C4-2B (cell line): ENCODE results near the gene PPP1R1B.

ENCODE experiments used
- H3K27ac ChIP-seq: fragments of 450-650 bp; 2 replicates; pipeline ENCODE4 v1.5.1; 2017
- ZFX ChIP-seq: fragments of 450-650 bp; IDR thresholded peaks from 2 replicates; pipeline ENCODE4 v1.6.1; 2017
- TF ChIP-seq, protein P1 (sequence below): fragments of 450-650 bp; conservative IDR thresholded peaks from 2 replicates; pipeline ENCODE4 v1.5.1; 2017; ENCODE audit warnings: mild to moderate bottlenecking

Gene PPP1R1B

DNA sequence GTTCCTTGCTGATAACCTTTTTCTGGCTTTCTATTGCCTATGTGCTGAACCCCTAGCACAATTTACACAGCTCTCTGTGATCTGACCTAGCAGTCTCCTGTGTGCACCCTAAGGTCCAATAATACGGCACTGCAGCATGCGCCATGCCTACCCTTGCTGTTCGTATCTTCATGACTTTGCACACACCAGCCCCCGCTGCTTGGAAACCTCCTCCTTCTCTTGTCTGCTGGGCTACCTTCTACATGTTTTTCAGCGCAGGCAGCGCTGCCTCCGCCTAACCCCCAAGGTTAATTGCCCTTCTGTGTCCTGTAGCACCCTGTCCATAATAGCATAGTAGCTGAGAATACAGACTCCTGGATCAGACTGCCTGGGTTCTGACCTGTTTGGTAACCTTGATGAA is 11.6 kb downstream of the PPP1R1B start:
- no peak overlapping the region for H3K27ac ChIP-seq
- TF ChIP-seq ZFX: no peak
- TF ChIP-seq, protein P1, sequence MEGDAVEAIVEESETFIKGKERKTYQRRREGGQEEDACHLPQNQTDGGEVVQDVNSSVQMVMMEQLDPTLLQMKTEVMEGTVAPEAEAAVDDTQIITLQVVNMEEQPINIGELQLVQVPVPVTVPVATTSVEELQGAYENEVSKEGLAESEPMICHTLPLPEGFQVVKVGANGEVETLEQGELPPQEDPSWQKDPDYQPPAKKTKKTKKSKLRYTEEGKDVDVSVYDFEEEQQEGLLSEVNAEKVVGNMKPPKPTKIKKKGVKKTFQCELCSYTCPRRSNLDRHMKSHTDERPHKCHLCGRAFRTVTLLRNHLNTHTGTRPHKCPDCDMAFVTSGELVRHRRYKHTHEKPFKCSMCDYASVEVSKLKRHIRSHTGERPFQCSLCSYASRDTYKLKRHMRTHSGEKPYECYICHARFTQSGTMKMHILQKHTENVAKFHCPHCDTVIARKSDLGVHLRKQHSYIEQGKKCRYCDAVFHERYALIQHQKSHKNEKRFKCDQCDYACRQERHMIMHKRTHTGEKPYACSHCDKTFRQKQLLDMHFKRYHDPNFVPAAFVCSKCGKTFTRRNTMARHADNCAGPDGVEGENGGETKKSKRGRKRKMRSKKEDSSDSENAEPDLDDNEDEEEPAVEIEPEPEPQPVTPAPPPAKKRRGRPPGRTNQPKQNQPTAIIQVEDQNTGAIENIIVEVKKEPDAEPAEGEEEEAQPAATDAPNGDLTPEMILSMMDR: no peak

GRCh38 chr17:39639043-39639442 is 12.3 kb downstream of the PPP1R1B start:
- TF ChIP-seq ZFX: no peak
- TF ChIP-seq, protein P1: no peak
- H3K27ac ChIP-seq: no peak overlapping the region

GRCh38 chr17:39639566-39640458 is 13.1 kb downstream of the PPP1R1B start:
- H3K27ac ChIP-seq: no peak overlapping the region
- TF ChIP-seq, protein P1: no peak
- TF ChIP-seq ZFX: no peak

DNA sequence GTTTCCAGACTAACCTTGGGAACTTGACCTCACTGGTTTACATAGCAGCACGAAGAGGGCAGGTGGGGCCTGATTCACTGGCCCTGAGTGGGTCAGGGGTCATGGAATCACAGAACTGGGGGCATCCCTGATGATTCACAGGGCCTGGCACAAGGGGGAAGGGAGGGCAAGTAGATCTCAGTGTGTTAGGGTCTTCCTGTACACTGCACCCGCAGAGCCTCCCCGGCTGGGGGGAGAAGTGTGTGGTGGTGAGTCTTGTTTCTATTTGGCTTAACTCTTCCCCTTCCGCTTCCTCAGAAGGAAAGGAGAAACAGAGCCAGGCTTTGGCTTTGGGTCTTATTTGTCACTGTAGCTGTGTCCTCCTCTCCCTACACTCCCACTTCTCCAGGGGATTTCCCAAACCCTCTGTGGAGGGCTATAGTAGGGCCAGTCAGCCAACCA is 13.9 kb downstream of the PPP1R1B start:
- H3K27ac ChIP-seq: no peak overlapping the region
- TF ChIP-seq, protein P1: no peak
- no peak for TF ChIP-seq ZFX

DNA sequence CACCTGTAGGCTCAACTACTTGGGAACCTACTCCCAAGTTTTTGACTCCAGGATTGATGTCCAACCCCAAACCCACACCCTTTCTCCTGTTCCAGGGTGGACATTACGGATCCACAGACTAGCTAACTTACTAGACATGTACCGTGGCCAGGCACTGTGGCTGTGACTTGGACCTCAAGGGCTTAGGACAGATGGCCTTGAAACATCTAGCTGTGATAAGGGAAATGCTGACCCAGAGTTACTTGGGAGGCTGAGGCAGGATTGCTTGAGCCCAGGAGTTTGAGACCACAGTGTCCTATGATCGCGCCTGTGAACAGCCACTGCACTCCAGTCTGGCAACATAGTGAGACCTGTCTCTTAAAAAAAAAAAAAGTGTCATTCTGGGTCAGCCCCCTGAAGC is 14.3 kb downstream of the PPP1R1B start:
- no peak overlapping the region for H3K27ac ChIP-seq
- no peak for TF ChIP-seq ZFX
- TF ChIP-seq, protein P1: no peak

GRCh38 chr17:39641883-39642282 is 15.1 kb downstream of the PPP1R1B start:
- TF ChIP-seq ZFX: no peak
- TF ChIP-seq, protein P1: no peak
- no peak overlapping the region for H3K27ac ChIP-seq

DNA sequence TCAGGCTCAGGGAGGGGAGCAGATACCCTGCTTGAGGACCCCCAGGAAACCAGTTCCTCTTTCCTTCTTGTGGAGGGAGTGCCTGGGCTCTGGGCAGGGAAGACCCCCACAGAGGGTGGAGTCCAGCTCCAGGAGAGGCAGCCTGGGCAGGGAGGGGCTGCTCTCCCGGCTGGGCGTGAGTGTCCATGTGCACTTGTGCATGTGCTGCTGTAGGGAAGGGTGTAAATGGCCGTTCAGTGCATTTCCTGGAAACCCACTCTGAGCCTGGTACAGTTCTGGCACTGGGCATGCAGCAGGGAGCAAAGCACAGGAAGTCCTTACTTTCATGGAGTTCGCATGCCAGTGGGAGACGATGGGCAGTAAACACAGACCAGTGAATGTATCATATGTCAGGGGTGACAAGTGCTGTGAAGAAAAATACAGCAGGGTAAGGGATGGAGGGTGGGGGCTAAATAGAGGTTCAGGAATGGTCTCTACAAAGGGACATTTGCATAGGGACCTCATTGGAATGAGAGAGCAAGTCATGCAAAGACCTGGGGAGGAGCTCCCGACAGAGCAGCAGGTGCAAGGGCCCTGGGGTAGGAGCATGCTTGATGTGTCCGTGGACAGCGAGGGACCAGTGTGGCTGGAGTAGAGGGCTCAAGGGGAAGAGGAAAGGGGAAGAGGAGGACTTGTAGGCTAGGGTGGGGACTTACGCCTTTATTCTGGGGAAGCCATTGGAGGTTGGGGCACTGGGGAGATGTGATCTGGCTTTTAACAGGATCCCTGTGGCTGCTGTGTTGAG is 15.7 kb downstream of the PPP1R1B start:
- H3K27ac ChIP-seq: no peak overlapping the region
- no peak for TF ChIP-seq ZFX
- TF ChIP-seq, protein P1: no peak
